Peyer's patch (tissue), 4 donors: ENCODE measurements around the gene NVL.

ENCODE experiments used
- CTCF ChIP-seq, 6 experiments: fragments of 450-650 bp in 4 of 6; fragments of 200-600 bp in 2 of 6; sonication (generic) in 1 of 6; IDR thresholded peaks; one replicate each; pipeline ENCODE4 v1.5.1; 2017 to 2019; ENCODE audit warnings: antibody characterized with exemption in 6 of 6, mild to moderate bottlenecking in 3 of 6, moderate library complexity in 1 of 6
- POLR2A ChIP-seq, 2 donors: fragments of 450-650 bp; IDR thresholded peaks; one replicate each; pipeline ENCODE4 v1.5.1; 2017; ENCODE audit warnings: antibody characterized with exemption in 2 of 2, mild to moderate bottlenecking in 2 of 2, moderate library complexity in 2 of 2

GRCh38 chr1:224259986-224260385, 70.0 kb downstream of the NVL start:
- TF ChIP-seq CTCF (IDR thresholded peaks at IDR 0.05) (no peak), POLR2A (IDR thresholded peaks at IDR 0.05) (no peak)
